ENCODE measurements around the gene RXYLT1.
"Not testable (repeated sequence)": the region's sequence is repeated elsewhere in the genome, so short reads cannot be mapped to it uniquely, and the experiment has no call there.

RXYLT1 gene, protein sequence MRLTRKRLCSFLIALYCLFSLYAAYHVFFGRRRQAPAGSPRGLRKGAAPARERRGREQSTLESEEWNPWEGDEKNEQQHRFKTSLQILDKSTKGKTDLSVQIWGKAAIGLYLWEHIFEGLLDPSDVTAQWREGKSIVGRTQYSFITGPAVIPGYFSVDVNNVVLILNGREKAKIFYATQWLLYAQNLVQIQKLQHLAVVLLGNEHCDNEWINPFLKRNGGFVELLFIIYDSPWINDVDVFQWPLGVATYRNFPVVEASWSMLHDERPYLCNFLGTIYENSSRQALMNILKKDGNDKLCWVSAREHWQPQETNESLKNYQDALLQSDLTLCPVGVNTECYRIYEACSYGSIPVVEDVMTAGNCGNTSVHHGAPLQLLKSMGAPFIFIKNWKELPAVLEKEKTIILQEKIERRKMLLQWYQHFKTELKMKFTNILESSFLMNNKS

DNA sequence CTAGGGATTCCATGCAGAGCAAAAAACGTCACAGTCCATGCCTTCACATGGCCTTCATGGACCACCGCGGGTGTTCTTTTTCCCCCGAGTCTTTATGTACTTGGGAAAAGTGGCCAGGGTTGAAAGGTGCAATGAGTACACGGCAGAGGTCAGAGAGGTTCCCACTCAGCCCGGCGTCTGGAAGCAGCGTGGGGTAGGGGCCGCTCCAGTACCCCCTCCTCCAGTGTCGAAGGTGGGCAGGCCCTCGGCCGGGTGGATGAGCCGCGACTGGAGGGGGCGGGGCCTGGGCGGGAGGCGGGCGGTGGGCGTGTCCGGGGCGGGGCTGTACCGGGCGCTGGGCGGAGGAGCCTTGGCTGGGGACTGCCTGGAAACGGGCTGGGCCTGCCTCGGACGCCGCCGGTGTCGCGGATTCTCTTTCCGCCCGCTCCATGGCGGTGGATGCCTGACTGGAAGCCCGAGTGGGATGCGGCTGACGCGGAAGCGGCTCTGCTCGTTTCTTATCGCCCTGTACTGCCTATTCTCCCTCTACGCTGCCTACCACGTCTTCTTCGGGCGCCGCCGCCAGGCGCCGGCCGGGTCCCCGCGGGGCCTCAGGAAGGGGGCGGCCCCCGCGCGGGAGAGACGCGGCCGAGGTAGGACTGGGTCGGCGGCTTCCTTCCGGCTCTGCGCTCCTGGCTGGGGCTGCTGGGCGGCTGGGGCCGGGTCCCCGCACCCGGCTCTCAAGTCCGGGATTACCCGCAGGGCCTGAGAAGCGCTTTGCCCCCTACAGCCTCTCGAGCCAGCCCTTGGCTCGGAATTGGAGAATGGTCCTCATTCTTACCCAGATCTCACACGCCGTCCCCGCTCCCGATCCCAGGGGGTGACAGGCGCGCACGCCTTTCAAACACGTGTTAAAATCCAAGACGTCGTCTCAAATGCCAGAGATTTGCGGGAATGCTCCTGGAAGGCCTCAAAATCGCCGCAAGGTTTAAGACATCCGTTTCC, at the start of gene RXYLT1:
TSS of gene RXYLT1 (plus strand) at position 412 of the 984 bp plus-strand sequence. CDS start at position 464, 52 bp downstream.
- peak; percentile 71 to 75 for DNase-seq (ENCODE audit: low read depth in 2 of 2)

DNA sequence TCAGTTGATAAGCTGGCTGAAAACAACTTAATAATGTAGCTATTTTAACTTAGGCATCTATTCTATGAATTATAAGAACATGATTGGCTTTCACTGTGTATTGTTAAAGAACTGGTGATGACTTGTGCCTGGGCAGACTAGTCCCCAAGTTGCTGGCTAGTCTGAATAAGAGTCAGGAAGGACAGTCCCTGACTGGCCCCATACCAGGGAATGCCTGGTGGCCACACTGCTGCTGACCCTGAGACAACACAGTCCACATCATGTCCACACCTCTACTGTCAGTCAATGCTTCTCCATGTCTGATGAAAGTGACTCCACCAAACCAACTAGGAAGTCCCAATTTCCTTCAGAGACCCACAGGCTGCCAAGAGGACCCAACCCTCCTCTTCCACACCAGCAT, 46.9 kb upstream of the RXYLT1 start:
- DNase-seq (ENCODE audit: low read depth in 2 of 2): not testable (repeated sequence)

DNA sequence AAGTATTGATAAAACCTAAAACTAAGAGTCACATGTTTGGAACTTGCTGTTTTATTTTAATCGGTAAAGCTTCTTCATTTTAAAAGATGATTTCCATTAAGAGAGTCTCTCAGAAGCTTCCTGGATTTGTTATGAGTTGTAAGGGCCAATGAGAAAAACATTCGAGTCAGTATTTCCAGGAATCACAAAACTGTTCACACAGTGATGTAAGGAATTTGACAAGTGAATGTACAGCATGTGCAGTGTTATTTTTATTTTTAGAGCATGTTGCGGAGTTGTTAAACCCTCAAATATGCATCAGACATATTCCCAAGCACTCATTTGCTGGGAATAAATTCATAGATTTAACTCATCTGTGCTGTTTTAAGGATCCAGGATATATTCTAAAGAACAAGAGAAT, 46.1 kb upstream of the RXYLT1 start:
- DNase-seq (ENCODE audit: low read depth in 2 of 2): not testable (repeated sequence)

DNA sequence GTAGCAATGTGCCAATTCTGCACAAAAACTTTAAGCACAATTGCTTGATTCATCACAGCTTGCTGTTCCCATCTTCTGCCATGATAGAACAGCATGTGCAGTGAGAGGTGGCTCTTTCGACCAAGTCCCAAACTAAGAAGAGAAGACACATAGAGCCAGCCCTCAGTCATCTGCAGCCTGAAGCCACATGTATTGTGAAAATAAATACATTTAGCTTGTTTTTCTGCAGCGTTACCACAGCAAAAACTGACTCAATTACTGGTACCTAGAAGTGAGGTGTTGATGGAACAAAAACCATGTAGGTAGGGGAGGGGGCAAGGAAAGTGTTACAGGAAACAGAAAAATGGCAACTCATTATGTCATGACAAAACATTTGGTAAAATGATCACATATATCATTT, 39.2 kb upstream of the RXYLT1 start:
- not testable (repeated sequence) for DNase-seq (ENCODE audit: low read depth in 2 of 2)

DNA sequence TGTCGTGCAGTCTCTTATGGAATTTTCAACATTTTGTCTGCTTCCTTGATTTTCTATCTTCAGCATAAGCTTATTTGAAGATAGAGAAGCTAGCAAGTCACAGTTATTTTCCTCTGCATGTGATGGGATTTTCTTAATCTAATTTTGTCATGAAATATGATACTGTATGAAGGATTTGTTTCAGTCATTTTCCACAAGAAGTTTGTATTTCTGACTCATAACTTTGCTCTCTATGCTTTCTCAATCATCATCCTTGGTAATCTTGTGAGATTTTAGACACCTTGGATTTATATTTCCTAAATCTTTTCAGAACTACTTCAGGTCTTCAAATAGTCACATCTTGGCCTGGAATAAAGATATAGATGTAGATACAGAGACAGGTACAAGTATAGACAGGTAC, 38.3 kb upstream of the RXYLT1 start:
- not testable (repeated sequence) for DNase-seq (ENCODE audit: low read depth in 2 of 2)

DNA sequence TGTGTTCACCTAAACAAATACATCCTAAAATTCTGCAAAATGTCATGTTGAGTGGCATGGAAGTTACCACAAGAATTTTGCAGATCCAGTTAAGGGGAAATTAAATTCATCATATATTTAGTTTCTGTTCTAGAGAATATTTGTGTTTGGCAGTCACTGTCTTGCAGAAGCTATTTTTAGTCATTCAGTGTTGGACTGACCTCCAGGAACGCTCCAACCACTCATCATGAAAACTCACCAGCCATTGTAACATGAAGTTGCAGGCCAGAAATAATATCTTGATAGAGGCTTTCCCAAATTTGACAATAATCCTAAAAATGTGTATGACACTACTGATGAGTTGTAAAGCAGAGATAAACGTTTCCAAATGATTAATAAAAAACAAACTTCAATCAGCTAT, 35.6 kb upstream of the RXYLT1 start:
- DNase-seq (ENCODE audit: low read depth in 2 of 2): not testable (repeated sequence)

DNA sequence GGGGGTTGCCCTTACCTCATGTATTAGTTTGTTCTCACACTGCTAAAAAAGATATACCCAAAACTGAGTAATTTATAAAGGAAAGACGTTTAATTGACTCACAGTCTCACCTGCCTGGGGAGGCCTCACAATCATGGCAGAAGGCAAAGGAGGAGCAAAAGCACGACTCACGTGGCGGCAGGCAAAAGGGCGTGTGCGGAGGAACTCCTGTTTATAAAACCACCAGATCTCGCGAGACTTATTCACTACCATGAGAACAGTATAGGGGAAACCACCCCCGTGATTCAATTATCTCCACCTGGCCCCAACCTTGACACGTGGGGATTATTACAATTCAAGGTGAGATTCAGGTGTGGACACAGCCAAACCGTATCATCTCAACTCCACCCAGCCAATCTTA, 33.2 kb upstream of the RXYLT1 start:
- DNase-seq (ENCODE audit: low read depth in 2 of 2): not testable (repeated sequence)

DNA sequence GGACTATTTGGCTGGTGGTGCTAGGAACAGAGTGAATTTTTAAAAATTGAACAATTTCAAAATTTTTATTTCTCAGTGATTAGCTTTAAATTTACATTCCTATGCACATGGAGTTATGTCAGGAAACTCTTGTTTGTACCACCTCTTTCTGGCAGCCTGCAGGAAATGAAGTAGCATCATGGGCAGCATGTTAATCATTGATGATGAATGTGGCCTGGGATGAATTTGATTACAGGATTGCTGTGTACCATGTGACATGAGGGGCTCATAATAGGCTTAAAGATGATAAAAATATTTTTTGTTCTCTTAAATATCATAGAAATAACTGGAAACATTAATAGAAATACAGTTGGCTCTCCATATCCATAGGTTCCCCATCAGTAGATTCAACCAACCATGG, 32.6 kb upstream of the RXYLT1 start:
- DNase-seq (ENCODE audit: low read depth in 2 of 2): not testable (repeated sequence)

DNA sequence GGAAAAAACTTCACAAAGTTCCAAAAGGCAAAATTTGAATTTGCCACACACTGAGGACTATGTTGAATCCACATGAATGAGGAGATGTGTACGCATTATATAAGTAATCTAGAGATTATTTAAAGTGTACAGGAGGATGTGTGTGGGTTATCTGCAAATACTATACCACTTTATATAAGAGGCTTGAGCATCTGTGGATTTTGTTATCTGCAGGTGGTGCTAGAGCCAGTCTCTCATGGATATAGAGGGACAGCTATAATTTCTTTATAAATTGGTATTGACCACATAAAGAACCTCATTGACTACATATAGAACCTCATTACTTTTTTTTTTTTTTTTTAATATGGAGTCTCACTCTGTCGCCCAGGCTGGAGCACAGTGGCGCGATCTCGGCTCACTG, 32.2 kb upstream of the RXYLT1 start:
- DNase-seq (ENCODE audit: low read depth in 2 of 2): no peak

DNA sequence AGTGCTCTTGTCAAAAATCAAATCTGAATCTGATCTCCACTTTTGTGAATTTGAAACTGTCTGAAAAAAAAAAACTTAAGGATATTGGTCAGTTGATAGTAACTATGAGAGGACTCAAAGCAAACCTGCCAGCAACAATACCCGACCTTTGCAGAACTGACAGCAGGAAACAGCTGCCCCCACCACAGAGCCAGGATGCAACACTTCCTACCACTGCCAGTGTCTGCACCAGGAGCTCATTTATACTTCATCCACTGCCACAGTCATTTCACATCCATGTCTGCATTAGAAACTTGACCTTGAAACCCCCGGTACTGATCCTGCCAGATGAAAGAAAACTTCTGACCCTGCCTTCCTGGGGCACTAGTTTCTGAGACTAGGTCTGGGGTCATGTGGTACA, 27.4 kb upstream of the RXYLT1 start:
- no peak for DNase-seq (ENCODE audit: low read depth in 2 of 2)

DNA sequence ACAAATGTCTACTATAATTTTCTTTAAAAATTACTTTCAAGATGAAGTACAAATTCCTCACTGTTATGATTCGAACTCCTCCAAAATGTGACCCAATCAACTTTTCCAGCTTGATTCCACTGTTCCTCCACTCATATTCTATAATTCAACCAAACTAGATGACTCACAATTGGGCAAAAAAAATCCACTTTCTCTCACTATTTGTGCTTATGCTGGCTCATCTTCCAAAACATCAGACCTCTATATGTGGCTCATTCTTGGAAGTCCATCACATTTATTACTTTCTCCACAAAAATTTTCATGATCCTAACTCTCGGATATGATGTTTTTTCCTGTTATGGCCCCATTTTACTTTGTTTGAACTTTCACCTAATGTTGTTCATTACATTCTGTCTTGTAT, 26.9 kb upstream of the RXYLT1 start:
- no peak for DNase-seq (ENCODE audit: low read depth in 2 of 2)

DNA sequence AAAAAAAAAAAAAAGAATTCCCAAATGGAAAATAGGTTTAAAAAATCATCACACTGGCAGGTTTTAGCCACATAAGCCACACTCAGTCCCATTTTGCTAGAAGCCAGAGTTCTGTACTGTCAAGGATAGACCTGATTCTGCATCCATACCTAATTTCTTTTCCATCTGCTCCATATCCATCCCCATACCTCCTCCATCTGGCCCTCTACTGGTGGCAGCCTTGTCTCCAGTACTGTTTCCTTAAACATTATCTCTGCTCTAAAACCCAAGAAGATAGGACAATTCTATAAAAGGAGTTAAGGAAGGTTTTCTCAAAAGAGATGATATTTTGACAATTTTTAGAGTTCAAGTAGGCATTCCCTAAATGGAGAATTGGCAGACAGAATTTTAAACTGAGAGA, 26.0 kb upstream of the RXYLT1 start:
- no peak for DNase-seq (ENCODE audit: low read depth in 2 of 2)

DNA sequence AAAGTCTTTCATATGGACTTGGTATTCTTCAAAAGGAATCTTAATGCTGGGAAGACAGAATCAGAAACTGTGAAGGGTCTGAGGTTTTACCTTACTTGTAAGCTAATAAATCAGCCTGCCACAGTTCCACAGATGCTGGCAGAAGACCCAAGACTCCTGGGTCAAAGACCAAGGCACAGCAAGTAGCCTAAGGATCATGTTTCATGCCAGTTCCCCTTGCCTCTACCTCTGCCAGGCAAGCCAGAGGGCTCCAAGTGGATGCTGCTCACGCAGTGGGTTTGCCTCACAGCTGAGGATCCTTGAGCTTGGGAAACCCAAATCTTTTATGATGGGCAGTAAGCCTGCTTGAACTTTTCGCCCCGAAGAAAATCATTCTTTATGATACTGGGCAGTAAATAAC, 15.2 kb upstream of the RXYLT1 start:
- DNase-seq (ENCODE audit: low read depth in 2 of 2): no peak

DNA sequence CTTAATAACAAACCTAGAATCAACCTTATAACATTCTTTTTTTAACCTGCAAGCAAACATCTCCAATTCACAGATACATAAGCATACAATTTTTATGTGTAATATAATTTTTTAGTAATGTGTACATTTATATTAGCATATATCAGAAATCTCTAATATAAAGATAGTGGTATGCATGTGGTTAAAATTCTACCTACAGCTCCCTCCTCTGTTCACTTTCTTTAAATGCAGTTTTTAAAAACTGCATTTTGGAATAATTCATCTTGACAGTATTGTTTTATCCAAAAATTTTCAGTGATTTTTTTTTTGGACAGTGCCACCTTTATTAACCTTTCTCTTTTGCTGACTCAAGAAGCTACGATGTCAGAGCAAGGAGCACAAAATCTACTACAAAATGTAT, 13.2 kb upstream of the RXYLT1 start:
- no peak for DNase-seq (ENCODE audit: low read depth in 2 of 2)

DNA sequence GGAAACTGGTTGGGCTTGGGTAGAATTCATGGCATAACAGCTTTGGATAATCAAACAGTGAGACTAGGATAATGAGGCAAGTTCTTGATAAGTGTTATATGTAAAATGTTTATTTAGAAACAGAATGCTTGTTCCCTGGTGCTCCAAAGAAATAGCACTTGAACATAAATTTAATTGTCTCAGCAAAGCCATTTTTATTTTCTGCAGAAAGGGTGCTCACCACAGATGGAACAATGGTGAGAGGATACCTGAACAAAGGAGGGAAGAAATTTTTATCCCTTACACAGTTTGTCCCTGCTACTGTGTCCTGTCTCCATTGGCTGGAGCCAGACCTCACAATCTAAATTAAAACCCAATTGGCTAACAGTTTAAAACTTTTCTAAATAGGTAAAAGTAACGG, 9.3 kb upstream of the RXYLT1 start:
- DNase-seq (ENCODE audit: low read depth in 2 of 2): no peak

DNA sequence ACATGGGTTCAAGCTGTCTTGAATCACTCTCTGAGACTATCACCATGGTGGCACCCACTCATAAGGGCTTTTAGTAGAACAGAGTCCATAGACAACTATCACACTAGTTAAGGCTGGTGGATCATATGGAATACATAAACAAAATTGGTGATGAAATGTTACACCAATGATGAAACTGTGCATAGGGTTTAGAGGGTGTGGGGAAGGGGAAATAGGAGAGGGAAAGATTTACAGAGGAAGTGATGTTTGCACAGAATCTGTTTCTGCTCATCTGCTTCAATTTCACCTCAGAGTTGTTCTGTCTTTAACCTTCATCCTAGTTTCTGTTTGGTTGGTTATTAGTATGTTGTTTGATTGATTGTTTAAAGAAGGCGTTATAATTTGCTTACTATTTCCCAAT, 2.4 kb upstream of the RXYLT1 start:
- no peak for DNase-seq (ENCODE audit: low read depth in 2 of 2)

DNA sequence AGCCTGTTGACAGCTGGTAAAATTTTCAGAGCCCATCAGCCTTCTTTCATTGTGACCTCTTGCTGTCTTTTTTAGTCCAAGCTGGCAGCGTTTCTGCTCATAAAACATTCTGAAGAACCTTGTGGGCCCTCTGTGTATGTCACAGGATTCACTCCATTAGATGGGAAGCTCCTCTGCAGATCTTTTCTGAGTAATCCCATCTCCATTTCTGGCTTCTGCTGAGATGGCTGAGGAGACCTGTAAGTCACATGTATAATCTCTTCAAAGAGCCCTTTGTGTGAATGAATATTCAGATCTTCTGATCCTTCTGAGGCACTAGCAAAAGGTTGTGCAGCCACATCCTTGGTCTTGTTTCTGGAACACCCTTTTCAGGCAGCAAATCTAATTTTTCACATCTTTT, 2.8 kb downstream of the RXYLT1 start:
- DNase-seq (ENCODE audit: low read depth in 2 of 2): no peak

DNA sequence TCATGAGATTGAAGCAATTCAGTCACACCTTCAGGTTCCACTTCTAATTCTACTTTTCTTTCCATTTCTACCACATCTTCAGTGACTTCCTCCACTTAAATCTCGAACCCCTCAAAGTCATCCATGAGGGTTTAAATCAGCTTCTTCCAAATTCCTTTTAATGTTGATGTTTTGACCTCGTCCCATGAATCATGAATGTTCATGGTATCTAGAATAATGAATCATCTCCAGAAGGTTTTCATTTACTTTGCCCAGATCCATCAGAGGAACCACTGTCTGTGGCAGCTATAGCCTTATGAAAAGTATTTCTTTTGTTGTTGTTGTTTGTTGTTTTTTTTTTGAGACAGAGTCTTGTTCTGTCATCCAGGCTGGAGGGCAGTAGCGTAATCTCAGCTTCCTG, 7.6 kb downstream of the RXYLT1 start:
- no peak for DNase-seq (ENCODE audit: low read depth in 2 of 2)

DNA sequence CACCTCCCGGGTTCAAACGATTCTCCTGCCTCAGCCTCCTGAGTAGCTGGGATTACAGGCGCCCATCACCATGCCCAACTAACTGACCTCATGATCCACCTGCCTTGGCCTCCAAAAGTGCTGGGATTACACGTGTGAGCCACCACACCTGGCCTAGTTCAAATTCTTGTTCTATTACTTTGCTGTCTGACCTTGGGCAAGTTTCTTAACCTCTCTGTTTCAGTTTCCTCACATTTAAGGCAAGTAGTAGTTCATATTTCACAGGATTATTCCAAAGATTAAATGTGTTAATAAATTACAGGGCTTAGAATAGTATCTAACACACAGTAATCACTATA, 10.9 kb downstream of the RXYLT1 start:
- no peak for DNase-seq (ENCODE audit: low read depth in 2 of 2)

DNA sequence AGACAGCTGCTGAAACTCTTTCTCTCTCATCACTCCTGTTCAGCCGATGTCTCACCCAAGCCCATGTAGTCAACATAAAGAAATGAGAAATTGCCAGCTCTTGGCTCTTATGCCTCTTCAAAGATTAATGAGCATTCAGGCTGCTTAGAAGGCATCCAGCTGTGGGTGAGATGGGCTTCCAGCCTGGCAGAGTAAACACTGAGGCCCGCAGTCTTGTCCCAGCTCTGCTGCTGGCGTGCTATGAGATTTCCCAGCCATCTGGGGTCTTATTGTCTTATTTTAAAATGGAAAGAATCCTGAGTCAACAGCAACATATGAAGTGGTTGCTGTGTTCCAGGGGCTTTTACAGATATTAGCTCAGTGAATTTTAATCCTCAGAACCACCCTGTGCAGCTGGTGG, 12.6 kb downstream of the RXYLT1 start:
- DNase-seq (ENCODE audit: low read depth in 2 of 2): no peak

DNA sequence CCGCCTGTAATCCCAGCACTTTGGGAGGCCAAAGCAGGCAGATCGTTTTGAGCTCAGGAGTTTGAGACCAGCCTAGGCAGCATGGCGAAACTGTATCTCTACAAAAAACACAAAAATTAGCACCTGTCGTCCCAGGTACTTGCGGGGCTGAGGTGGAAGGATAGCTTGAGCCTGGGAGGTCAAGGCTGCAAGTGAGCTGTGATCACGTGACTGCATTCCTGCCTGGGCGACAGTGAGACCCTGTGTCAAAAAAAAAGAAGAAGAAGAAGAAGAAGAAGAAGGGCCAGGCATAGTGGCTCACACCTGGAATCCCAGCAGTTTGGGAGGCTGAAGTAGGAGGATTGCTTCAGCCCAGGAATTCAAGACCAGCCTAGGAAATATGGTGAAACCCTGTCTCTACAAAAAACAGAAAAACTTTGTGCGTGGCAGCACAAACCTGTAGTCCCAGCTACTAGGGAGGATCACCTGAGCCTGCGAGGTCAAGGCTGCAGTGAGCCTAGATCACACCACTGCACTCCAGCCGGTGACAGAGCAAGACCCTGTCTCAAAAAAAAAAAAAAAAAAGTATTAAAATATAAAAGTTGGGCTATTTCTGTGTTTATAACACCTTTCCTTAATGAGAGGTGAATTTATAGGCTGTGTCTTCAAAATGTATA, 15.5 kb downstream of the RXYLT1 start:
- no peak for DNase-seq (ENCODE audit: low read depth in 2 of 2)

DNA sequence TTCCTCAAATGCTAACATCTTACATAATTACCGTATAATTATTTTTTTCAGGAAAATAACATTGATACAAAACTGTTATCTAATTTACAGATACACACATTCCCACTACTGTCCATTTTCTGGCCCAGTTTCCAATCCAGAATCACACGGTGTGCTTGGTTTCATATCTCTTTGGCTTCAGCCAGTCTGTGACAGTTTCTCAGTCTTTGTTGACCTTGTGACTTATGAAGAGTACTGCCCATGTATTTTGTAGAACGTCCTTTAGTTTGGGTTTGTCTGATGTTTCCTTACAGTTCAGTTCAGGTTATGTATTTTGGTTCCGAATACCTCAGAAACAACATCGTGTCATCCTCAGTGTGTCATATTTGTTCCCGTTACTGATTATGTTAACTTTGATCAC, 16.2 kb downstream of the RXYLT1 start:
- DNase-seq (ENCODE audit: low read depth in 2 of 2): no peak

Measured in stimulated activated CD4-positive, alpha-beta T cell treated with anti-CD3 and anti-CD28 coated beads, Interleukin-15, amount 100 ng/mL, for 48 hours (primary cell).